ENCODE data around the gene CRACDL.

Gene CRACDL, protein sequence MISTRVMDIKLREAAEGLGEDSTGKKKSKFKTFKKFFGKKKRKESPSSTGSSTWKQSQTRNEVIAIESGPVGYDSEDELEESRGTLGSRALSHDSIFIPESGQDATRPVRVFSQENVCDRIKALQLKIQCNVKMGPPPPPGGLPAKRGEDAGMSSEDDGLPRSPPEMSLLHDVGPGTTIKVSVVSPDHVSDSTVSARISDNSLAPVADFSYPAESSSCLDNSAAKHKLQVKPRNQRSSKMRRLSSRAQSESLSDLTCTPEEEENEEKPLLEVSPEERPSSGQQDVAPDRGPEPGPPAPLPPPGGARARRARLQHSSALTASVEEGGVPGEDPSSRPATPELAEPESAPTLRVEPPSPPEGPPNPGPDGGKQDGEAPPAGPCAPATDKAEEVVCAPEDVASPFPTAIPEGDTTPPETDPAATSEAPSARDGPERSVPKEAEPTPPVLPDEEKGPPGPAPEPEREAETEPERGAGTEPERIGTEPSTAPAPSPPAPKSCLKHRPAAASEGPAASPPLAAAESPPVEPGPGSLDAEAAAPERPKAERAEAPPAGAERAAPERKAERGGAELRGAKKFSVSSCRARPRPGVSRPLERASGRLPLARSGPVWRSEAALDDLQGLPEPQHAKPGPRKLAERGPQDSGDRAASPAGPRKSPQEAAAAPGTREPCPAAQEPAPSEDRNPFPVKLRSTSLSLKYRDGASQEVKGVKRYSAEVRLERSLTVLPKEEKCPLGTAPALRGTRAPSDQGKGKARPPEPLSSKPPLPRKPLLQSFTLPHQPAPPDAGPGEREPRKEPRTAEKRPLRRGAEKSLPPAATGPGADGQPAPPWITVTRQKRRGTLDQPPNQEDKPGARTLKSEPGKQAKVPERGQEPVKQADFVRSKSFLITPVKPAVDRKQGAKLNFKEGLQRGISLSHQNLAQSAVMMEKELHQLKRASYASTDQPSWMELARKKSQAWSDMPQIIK

DNA sequence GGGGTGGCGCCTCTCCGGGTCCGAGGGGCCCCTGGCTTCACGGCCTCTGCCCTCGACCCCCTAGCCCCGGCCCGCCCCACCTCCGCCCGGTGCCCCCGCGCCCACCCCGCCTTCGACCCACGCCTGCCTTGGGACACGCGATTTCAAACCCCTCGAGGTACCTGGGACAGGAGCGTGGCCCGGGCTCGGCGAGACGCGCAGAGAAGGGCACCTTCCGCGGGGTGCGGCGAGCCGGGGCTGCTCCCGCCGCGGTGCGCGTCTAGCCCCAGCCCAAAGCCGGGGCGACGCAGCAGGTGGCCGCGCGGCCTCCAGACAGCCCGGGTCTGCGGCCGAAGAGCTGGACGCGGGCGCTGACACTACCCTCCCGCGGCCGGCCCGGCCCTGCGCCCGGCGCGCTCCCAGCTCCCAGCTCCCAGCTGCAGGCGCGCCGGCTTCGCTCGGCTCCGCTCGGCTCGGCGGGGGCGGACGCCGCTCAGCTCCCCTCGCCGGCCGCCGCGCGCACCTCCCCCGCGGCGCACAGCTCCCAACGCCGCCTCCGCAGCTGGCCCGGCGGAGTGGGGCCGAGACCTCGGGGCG, at the start of gene CRACDL:
Gene CRACDL (minus strand): TSS at position 449 of the 576 bp plus-strand sequence. CDS start 89,425 bp downstream, outside the sequence.
- no peak for FAIRE-seq

DNA sequence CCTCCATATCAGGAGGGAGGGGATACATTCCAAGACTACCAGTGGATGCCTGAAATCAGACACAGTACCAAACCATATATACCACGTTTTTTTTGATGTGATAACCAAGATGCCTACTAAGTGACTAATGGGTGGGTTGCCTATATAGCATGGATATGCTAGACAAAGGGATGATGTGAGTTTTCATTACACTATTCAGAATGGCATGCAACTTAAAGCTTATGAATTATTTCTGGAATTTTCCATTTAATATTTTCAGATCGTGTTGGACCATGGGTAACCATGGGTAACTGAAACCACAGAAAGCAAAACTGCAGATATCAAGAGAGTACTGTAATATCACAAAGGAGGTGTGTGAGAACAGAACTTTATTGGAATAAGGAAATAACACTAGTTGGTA, 39.6 kb upstream of the CRACDL start:
- FAIRE-seq: no peak

DNA sequence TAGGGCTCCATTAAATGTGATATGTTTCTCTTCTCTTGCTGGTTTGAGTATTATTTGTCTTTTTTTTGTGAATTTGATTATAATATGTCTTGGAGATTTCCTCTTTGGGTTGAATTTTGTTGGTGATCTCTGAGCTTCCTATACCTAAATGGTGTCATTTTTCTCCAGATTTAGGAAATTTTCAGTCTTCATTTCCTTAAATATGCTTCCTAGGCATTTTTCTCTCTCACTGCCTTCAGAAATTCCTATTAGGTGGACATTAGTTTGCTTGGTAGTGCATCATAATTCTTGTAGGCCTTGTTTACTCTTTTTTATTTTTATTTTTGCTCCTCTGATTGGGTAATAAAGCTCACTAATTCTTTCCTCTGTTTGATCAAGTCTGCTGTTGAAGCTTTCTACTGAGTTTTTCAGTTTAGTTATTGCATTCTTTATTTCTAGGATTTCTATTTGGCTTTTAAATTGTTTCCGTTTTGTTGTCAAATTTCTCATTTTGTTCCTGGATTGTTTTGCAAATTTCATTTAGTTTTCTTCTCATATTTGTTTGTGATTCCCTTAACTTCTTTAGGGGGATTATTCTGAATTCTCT, 36.6 kb upstream of the CRACDL start:
- no peak for FAIRE-seq

DNA sequence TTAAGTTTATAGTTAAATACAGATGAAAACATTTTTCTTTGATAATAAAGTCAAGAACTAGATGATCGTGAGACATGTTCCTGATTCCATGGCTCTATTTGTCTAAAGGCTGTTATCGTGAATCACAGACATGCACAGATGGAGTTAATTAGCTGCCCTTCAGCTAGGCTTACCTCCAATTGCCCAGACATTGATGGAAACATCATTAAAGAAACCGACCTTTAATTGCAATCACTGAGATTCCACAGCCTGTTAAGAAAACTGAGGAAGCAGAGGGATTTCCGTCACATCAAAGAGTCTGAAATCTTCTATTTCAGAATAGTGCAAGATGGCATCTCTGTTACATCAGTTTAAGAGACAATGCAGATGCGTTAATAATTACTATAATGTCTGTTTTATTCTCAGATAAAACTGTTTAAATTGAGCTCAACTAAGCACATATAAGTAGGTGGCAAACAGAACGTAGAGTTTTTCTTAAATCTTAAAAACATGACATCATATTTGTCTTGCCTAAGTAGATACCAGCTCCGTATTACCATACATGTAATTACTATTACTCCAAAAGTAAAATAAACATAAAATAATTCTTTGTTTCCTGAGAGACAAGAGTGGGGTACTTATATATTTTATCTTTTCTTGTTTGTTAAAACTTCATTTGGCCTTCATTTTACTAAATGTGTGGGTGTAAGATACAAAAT, 23.9 kb upstream of the CRACDL start:
- no peak for FAIRE-seq

DNA sequence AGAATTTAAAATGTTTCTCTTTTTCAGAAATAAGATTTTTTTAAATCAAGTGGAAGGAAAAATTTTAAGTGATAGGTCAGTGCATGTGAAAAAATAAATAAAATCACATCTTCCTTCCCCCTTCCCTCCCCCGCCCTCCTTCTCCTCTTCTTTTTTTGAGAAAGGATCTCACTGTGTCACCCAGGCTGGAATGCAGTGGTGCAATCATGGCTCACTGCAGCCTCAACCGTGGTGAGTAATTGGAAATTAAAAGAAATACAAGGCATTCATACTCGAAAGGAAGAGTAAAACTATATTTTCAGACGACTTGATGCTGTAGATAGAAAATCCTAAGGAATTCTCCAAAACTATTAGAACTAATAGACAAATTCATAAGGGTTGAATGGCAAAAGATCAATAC, 16.9 kb upstream of the CRACDL start:
- no peak for FAIRE-seq

DNA sequence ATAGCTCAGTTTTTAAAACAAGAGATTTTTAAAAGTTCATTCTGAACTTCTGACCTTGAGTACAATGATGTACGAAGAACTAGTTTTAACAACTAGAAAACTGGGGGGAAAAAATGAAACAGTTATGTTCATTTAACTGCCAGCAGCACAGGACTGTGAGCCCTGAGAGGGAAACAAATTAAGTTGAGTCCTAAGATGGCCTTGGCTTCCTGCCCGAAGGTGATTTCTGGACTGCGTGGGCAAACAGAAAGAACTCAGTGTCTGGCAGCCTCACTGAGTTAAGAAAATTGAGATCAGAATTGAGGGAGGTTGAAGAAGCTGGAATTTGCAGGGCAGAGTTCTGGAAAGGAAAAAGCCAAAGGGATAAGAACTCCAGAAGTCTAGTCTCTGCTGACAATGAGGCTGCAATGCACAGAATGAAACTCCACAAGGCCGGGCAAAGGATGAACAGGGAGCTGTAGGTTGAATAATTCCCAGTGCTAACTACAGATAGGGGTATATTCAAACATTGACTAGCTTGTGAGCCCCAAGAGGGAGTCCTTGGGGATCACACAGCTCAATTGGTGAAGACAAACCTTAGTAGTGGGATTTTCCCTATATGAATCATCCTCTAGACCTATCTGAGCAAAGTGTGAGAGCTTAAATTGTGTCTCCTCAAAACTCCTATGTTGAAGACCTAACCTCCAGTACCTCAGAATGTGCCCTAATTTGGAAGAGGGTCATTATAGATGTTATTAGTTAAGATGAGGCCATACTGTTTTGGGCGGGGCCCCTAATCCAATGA, 13.1 kb upstream of the CRACDL start:
- FAIRE-seq: no peak

DNA sequence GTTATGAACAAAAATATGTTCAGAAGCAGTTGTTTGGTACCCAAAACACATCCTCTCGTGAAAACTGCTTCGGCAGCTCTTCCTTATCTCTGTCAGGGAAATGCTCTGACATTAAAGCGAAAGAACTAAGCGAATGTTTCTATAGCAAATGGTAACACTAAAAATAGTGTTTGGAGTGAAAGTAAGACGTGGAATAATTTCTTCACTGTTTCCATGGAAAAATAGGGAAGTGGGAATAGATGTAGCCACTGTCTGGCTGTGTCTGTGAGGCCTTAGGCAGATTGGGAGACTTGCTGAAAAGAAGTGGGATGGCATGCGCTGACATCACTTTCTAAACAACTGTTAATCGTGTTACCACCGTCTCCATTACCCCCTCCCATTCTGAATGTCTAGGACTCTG, 11.5 kb upstream of the CRACDL start:
- no peak for FAIRE-seq

DNA sequence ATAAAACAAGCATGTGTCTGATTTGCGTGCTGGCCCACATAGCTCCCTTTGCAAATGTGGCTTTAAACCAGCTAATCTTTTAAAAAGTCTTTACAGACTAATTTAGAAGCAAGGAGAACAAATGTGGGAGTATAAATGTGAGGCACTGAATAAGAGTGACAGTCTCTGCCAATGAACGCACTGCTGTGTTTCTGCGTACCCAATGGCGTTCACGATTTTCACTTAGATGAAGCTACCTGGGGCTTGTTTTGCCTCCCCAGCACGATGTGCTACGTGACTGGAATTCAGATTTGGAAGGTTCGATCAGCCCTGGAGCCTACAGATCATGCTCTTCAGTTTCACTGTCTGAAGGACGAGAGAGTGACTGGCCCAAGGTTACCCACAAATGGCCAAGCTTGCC, 10.8 kb upstream of the CRACDL start:
- FAIRE-seq: no peak

DNA sequence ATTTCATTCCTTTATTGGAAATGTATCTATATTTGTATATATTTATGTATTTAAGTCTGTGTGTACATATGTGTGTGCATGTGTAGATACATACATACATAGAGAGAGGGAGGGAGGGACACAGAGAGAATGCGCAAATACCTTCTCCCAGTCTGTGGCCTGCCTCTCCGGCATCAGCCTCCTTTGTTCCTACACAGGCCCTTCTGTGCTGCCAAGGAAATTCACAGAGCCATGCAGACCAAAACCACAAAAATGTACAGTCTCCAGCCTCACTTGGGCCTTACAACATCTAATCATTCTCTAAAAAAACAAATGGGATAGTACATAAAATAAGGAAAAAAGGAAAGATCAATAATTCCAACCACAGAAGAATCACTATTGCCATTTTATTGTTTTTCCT, 8.8 kb upstream of the CRACDL start:
- FAIRE-seq: no peak

DNA sequence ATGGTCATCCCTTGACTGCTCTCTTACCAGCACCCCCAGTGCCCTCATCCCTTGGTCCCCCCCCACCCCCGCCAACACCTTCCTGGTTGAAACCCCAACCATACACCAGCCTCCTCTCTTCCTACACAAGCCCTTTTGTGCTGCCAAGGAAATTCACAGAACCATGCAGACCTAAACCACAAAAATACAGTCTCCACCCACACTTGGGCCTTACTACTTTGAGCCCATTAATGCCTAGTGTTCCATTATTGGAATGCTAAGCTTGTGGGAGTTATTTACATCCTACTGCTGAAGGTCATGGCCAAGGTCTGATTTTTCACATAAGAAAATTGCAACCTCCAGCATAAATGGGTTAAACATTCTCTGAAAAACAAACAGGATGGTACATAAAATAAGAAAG, 4.1 kb upstream of the CRACDL start:
- no peak for FAIRE-seq

DNA sequence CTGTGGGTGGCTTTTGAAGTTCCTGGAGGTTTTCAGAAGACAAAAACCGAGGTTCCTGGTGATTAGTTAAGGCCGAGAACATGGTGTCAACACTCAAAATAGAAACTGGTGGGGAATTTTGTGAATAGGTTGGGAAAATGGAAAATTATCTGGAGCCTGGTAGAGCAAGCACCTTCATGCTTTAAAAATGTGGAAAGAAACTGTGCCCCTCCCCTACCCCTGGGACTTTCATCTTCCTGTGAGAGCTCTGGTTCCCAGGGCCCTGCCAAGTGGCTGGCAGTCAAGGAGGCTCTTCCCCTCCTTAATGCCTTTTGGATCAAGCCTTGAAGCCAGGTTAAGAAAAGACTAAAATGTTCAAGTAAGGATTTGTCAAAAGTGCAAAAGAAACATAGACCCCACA, 1.9 kb upstream of the CRACDL start:
- FAIRE-seq: no peak

DNA sequence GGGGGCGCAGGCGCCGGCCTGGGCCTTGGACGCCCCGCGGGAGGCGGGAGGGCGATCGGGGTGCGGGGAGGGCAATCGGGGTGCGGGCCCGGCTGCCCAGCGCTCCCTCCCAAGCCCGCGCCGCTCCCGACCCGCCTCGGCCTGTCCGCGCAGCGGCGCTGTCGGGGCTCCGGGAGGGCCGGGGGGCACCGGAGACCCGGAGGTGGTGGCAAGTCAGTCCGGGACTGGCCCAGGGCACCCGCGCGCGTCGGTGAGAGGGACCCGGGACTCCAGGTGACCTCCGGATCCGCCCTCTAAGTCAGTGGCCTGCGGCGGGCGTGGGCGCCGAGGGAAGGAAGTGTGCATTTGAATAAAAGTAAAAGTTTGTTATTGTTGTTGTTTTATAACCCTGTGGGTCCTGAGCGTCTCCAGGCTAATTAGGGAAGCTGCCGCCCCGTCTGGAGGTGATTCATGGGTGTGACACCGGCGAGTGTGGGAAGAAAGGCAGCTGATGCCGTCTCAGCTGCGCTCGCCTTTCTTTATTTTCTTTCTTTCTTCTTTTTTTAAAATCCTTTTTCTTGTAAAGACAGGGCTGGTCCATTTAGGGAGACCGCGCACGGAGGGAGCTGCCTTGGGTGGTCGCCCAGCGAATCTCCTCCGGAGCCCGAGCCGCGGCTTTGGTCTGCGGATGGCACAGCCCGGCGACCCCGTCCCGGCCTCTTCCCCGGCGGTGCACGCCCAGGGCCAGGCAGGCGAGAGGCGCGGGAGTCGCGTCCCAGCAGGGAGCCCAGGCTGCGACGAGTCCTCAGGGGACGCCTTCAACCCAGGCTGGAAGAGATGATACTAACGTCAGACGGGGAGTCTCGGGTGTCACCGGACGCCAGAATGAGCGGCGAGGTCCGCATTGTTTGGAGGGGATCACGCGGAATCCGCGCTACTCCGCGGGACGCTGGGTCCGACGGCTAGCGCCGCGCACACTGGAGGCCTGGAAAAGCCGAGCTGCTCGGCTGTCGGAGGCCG, 627 bp upstream of the CRACDL start:
- no peak for FAIRE-seq

DNA sequence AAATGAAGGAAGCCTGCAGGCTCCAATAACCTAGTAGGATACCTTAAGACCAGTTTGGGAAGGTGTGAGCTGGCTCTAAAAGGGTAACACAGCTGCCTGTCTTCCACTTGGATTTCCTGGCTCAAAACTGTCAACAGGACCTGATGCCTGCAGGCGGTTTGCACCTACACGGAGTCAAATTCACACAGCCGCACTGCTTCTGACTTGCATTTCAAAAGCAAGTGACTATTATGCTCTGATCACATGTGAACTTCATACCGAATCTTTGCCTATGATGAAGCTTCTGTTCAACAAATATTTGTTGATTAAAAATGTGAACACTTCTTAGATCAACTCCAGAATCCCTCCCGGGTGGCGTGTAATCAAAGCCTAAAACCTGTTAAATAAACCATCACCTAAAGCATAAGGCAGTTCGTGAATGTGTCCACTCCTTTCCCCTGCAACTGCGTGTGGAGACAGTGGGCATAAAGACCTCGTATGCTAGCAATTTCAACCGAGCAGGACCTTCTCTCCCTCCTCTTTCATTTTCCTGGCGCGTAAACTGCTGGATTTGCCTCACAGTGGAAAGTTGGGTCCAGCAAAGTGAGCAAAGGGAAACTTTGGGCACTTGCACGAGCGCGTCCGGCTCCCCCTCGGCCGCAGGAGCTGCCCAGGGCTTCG, 784 bp downstream of the CRACDL start:
- FAIRE-seq: no peak

DNA sequence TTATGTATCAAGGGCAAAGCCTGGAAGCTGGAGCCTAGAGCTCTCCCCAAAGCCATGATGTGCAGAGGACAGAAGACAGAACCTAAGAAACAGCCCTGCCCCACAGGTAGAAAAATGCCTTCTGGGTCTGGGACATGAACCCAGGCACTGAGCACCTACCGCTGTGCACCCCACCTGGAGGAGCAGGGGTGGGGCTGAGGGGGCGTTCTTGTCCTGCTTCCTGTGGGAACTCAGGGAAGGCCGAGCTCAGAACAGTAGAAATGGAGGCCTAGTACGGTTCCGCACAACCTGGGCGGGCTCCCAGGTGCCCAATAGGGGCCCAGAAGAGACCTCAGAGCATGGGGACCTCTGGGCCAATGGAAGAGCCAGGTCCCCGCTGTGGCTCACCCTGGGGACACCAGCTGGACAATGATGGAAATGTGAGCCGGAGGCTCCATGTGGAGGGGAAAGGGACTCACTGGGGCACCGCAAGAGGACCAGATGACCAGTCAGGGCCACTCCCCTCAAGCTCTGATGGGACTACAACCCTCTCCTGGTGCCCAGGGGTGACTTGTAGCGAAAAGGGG, 3.2 kb downstream of the CRACDL start:
- FAIRE-seq: no peak

DNA sequence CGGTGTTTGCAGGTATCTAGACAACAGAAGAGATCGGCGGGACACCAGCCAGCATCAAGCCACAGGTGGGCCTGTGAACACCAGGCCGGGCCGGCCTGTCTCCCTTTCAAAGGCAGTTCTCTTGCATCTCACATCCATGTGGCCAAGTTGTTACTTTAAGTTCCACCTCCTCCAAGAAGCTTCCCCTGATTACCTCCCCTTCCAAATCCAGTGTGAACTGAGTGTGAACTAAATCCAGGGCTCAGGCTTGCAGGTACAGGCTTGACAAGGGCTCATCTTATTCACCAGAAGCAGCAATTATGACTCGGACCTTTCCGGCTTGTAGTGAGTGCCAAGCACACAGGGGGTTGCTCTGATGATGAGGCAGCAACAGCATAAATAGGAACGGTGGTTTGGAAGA, 3.9 kb downstream of the CRACDL start:
- no peak for FAIRE-seq

DNA sequence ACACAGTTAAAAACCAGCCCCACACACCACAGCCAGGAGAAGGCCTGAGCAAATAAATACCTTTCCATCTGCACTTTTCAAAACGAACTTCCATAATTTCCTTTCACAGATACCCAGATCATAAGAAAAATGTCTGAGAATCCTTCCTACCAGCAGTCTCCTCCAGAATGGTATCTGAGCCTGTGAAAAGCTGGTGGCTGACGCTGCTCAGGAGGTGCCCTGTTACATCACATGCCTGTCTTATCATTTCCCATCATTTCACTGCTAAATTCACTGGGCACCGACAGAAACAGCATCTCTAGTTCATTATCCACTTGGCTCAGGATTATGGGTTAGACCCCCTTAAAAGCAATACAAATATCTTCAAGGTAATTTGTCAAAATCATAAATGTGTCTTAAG, 4.4 kb downstream of the CRACDL start:
- FAIRE-seq: no peak

DNA sequence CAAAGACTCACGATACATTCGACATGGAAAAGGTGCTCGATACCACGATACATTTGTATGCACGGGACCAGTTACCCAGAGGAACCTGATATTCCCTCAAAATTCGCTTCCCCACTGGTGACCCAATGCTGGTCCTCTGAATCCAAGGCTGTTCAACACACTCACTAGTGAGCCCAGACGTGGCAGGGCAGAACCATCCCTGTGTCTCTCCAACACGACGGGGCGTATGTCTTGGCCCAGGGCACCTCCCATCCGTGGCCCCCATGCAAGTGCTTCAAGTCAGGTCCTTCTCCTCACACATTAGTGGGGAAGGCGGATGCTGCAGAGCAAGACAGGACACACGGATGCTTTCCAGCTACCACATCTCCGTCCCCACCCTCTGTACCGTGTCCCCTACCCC, 6.1 kb downstream of the CRACDL start:
- FAIRE-seq: no peak

DNA sequence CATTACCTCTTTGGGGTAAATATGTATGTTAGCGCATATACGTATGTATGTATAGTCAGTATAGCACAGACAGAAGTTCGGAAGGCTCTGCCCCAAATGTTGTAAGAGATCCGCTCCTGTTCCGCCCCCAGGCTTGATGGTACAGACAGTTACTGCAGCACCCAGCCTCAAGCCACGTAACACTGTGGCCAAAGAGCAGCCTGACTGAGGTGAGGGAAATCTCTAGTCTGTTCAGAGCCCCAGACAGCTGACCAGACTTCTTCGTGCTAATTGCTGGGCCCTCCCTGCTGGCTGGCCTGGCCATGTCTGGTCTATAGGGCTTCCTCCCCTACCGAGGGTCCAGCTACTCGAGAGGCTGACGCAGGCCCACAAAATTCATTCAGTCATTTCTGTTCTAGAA, 7.8 kb downstream of the CRACDL start:
- no peak for FAIRE-seq

DNA sequence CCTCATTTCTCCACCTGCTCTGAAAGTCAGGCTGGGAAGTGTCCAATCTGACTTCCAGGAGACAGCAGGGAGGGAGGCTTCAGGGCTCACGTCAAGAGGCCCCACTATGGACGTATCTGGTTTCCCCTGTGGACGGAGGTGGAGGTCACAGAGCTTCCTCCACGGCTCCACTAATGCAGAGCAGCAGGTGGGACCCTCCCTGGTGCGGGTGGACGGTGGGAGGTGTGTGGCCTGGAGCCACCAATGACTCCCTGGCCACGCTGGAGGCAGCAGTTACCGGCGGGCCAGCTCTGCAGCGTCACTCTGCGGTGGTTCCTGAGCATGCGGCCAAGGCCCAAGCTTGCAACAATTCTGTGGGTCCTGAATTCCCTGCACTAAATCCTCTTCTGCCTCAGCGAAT, 9.0 kb downstream of the CRACDL start:
- no peak for FAIRE-seq

DNA sequence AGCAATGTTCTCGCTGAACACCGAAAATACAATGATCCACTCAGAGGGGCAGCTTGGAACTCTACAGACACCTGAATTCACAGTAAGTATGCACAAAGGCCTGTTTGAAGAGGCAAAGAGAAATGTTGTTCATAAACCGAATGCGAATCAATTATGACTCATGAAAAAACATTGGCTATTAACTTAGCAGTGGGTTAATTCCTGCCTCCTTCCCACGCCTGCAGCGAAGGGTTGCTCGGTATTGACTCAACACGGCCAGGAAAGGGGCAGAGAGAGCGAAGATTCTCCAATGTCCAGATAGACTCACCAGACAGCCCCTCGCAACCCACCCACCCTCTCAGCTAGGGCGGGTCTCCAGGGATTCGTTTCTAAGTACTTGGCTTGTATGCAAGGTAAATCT, 9.4 kb downstream of the CRACDL start:
- no peak for FAIRE-seq
